RPMI7951 (cell line): ENCODE data around the gene ARPC2. TPM values are rescaled to one million over a fixed set of nuclear protein-coding genes. Genes with fewer than 3 reads are reported as not detected.

Source experiments
- DNase-seq: peaks from one replicate; pipeline ENCODE4 v3.0.0-alpha.2; 2012; ENCODE audit warnings: low read depth
- total RNA-seq: library from RNA; depleted of rRNA; stranded (reverse); fragments of >200 nt; shearing (Covaris generic); gene quantifications from 2 replicates; pipeline ENCODE4 v1.2.3, GENCODE V29; 2014; rRNA removed

Gene ARPC2
- total RNA-seq, 1 experiment from 2014 or later: 648 TPM

DNA sequence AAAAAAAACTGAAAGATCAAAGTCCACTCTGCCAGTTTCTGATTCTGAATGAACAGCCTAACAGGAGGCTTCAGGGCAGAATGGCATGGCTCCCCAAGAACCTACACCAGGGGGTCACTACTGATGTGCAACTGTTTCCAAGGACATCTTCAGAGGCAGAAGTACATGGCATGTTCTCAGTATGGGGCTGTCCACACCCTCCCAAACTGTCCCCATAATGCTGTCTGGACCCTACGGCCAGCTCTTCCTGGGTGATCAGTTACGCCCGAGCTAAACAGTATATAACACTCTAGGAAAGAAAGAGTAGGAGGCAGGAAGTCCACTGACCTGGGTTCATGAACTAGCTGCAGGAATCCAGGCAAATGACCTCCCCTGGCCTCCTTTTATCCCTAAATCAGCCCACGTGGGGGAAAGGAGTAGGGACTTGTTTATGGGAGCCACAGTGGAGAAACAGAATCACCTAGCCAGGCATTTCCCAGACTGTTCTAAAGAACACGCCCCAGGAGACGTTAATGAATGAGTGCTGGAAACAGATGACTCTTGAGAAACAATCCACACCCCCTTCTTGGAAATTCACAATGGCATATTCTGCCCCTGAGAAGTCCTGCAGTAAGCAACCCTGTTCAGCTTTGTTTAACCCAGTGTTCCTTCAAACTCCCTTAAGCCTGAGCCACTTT lies 72.8 kb downstream of the ARPC2 start:
- DNase-seq: no peak

DNA sequence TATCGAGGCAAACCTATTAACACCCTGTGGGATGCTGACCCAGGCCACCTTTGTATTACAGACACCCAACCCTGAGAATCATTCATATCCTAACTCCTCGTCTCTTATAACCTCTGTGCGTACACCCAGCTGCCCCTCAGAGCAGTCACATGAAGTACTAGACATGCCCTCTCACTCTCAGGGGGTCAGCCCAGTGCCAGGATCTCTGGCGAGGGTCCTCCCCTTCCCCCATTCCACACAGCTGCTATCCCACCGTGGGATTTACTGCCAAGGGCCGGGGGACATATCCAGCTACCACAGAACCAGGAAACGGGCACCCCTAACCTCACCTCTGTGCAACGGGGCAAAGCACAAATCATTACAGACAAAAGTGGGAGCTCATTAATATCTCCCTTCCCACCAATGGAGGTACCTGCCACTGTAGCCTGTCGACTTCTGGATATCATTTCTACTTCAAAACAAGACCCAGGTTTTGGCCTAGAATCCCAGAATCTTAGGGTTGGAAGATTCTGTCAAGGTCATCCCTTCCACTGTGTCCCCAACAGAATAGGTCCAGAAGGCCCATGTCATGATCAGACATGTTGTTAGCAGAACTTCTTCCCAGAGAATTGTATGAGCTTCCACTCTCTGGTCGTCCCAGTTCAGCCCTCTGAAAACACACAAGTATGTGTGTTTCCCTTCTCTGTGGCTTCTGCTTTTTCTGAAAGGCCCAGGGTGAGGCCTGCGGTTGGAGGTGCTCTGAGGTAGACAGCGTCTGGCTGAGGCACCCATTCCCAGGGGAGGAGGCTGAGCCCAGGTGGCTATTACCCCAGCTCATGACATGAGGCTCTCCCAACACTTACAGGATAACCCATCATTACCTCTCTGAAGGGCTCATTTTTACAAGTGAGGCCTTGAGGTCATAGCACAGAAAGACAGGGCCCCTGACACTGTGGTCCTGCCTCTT lies 73.6 kb downstream of the ARPC2 start:
- no peak for DNase-seq

DNA sequence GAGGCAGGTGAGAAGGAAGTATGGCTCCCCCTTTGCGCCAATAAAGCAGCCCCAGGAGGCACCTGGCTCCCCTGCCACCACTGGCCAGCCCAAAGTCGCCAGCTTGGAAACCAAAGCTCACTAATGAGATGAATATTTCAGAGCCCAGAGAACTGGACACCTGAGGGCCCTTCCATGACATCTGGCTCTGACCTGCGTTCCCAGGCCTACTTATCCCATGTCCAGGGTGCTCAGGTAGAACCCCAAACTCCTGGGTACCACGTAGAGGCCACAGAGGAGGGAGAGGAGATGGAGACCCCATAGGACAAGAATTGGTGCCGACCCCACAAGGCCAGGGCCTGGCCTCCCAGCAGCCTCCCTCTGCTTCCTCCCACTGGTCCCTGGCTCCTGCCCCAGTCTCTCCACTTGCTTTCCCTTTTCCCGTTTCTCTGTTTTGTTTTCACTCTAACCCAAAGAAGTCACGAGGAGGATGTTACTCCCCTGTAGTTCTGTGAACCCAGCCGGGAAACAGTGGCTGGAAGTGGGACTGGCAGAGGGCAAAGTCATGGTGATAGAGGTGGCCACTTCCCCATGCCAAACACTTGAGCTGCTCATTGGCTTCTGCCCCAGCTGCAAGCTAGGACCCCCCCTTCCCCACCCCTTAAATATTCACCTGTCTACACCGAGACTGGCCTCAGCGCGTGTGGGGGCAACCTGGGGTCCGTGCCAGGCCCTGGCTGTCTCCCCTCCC lies 74.5 kb downstream of the ARPC2 start:
- DNase-seq: peak; percentile 35

DNA sequence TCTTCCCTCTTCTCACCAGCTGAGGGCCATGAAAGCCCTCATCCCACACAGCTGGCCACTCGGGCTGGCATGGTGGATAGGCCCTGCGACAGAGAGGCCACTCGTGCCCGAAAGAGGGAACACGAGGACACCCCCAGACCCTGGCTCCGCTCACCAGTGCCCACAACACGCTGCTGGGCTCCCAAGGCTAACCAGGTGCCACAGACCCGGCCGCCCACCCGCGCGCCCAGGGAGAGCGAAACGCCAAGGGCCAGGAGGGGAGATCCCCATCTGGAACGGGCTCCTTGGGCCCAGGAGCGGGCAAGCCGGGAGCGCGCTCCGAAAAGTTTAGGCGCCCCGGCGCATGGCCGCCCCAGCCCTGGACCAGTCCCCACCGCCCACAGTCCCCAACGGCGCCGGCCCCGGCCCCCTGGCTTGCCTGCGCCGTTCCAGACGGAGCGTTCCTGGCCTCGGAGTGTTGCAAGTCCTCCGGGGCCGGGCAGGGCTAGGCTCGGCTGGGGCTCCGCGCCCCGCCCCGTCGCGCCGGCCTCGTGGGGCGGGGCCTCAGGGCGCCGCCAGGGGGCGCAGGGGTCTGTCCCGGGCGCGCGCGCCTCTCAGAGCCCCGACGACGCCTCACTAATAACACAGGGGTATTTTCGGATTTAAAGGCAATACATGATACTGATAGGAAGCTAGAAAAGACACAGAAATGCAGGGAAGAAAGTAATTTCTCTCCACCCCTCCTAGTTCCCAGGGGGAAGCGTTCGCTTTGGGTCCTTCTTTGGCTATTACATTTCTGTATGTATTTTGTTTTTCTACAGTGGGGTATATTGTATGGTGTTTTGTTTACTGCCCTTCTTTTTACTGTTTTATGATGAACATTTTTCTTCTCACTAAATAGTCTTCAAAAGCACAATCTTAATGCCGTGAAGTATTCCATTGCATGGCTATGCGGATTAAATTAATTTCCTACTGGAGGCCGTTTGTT lies 75.3 kb downstream of the ARPC2 start, which contains the start of gene TMBIM1:
Gene TMBIM1, minus strand, starts transcription at position 456 of the 967 bp plus-strand sequence. CDS start 10,362 bp downstream, outside the sequence.
- peak; percentile 69 for DNase-seq

DNA sequence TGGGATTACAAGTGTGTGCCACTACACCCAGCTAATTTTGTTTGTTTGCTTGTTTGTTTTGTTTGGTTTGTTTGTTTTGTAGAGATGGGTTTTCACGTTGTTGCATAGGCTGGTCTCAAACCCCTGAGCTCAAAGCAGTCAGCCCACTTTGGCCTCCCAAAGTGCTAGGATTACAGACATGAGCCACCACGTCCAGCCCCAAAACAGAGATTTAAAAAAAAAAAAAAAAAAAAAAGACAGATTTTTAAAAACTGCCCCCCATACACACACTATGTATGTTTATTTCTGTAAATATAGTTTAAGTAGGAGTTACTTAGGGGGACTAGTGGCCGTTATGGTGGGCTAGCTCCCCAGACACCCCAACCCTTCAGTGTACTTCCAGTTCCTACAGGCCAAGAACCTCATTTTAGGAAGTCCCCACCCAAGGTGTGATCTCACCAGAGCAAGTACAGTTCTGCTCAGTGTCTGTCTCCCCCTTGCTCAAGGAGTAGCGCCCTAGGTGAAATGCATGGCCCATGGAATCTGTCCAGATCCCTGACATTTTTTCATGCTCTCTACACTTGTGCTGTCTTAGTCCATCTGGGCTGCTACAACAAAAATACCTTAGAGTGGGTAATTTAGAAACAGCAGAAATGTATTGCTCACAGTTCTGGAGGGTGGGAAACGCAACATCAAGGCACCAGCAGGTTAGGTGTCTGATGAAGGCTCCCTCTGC lies 76.9 kb downstream of the ARPC2 start:
- DNase-seq: no peak

DNA sequence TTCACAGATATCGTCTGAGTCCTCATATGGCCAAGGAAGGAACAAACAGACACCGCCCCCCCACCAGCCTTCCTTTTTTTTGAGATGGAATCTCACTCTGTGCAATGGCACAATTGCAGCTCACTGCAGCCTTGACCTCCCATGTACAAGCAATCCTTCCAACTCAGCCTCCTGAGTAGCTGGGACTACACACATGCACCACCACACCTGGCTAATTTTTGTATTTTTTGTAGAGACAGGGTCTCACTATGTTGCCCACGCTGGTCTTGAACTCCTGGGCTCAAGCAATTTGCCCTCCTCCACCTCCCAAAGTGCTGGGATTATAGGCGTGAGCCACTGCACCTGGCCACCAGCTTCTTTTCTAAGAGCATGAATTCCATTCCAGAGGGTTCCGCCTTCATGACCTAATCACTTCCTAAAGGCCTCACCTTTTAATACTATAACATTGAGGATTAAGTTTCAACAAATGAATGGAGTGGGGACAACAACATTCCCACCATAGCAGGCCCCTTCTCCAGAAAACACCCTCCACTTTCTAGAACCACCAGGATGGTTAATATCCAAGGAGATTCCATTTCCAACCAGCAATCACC lies 77.5 kb downstream of the ARPC2 start:
- DNase-seq: no peak

DNA sequence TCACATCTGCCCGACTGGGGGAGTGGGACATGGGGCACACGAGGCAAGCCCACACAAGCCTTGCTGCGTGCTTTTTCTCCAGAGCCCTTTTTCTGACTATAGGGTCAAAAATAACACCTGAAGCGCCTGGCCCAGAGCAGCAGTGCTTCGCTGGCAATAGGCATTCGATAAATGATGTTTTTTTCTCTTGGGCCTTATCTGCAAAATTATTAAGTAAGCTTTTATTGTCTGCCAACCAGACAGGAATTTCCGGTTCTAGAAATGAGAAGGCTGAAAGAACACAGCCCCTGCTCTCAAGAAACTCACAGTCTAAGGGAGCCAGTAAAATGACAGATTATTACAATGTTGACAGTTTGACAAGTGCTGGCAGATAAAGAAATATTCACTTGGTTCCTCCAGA lies 78.0 kb downstream of the ARPC2 start:
- DNase-seq: no peak

DNA sequence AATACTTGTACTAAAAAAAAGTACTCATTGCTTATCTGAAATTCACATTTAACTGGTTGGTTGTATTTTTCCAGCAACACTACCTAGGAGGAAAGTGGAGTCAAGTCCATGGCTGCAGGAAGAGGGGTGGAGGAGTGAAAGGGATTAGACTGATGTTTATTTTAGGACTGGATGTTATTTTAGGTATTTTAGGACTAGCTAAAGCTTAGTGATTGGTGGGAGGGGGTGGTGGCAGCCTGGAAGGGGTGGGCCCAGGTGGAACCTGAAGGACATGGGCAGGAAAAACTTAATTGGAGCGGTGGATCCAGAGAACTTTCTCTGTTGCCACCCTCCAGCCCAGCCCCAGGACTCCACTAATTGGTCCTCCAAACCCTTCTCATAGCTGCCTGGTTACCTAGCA lies 79.2 kb downstream of the ARPC2 start:
- no peak for DNase-seq

DNA sequence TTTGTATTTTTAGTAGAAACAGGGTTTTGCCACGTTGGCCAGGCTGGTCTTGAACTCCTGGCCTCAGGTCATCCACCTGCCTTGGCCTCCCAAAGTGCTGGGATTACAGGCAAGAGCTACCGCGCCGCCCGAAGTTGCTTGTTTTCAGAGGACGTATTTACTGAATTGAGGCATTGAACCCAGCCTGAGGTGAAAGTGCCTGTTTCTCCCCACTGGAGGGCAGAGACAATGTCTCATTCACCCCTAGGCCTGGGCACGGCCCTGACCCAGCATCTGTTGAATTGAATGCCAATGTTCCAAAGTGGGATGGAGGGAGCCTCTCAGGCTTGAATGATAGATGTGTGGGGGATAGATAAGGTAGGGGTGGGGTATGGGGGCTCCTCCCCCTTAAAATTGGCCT lies 79.9 kb downstream of the ARPC2 start:
- no peak for DNase-seq

DNA sequence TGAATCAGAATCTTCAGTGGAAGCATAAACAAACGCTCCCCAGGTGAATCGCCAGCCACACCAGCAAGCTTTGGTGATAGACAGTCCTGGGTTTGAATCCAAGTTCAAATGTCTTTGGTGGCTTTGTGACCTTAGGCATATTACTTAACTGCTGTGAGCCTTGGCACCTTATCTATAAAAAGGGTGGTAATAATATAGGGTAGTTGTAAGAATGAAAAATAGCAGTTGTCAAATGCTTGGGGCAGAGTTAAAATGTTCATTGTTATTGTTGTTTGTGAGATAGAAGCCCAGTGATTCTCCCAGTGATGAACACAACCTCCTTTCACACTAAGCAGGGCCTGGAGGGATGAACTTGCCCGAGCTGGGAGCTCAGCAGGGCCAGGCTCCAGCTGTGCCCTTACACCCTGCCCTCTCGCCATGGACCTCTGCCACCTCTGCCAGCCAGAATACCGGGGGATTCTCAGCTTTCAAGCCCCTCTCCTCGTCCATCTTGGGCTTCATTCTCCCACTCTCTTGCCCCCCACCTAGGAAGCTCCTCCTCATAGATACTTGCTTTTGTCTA lies 81.4 kb downstream of the ARPC2 start:
- no peak for DNase-seq

DNA sequence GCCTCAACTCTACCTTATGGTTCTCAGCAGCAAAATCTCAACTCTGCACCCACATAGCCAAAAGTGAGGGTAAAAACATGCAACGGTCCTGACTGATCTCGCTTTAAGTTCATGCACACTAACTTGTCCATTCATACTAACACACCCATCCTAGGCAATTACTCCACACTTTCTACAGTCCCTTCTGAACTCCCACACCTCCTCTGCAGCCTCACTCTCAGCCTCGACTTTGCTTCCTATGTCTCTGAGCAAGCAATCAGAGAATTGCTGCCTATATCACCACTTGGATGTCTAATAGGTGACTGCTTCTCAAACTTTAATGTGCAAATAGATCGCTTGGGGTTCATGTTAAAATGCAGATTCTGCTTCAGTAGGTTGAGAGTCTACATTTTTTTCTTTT lies 83.2 kb downstream of the ARPC2 start:
- no peak for DNase-seq

DNA sequence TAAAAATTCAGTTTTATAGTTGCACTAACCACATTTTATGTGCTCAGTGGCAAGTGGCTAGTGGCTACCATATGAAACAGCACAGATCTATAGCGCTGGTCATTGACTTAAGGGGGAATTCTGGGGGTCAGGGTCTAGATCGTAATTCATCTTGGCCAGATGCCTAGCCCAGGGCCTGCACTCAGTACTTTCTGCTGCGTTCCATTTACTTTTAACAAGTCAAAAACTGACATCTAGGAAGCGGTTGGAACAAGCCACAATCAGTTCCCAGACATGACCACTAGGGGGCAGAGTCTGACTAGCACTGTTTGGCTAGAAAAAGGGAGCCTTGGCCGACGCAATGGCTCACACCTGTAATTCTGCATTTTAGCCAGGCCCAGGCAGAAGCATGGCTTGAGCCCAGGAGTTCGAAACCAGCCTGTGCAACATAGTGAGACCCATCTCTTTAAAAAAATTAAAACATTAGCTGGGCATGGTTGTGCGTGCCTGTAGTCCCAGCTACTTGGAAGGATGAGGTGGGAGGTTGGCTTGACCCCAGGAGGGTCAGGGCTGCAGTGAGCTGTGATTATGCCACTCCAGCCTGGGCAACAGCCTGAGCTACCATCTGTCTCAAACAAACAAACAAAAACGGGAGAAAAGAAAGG lies 84.3 kb downstream of the ARPC2 start:
- DNase-seq: peak; percentile 79

Other genes with a start within 250 kb of the ARPC2 start
- gene TNS1, start 214.2 kb upstream of the ARPC2 start, total RNA-seq: 2.5 and 3.6 TPM in 2 replicates
- gene RUFY4, start 147.9 kb upstream of the ARPC2 start, total RNA-seq: not detected in 2 replicates
- not detected in 2 replicates for gene CXCR2, start 91.2 kb upstream of the ARPC2 start, total RNA-seq
- gene CXCR1, start 50.2 kb upstream of the ARPC2 start, total RNA-seq: not detected in 2 replicates
- 0.12 TPM in 1 of 2 replicates, not detected in the other for gene GPBAR1, start 43.8 kb downstream of the ARPC2 start, total RNA-seq
- gene AAMP, start 52.9 kb downstream of the ARPC2 start, total RNA-seq: 126 and 163 TPM in 2 replicates
- gene PNKD, start 53.3 kb downstream of the ARPC2 start, total RNA-seq: 85.5 and 98.8 TPM in 2 replicates
- 151 and 154 TPM in 2 replicates for gene TMBIM1, start 75.3 kb downstream of the ARPC2 start, total RNA-seq
- gene CATIP, start 139.7 kb downstream of the ARPC2 start, total RNA-seq: not detected in 2 replicates
- gene SLC11A1, start 165.1 kb downstream of the ARPC2 start, total RNA-seq: under 0.01 and 0.10 TPM in 2 replicates
- 62.4 and 87.2 TPM in 2 replicates for gene CTDSP1, start 182.7 kb downstream of the ARPC2 start, total RNA-seq
- gene VIL1, start 201.9 kb downstream of the ARPC2 start, total RNA-seq: not detected in 2 replicates